ENCODE results near the gene CDR2.

The CDR2 gene

DNA sequence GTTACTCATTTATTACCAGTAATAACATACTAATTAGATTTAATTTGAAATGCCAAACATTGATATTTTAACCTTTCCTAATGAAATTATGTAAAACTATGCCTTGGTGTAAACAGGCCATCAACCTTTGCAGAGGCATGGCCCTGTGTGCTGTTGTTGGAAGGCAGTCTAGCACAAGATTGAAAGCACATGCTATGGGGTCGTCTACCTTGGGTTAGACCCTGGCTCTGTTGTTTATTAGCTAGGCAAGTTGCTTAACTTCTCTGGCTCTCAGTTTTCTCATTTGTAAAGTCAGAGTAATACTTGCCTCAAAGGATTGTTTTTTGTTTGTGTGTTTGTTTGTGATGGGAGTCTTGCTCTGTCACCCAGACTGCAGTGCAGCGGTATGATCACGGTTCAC, 9.4 kb upstream of the CDR2 start:
- no peaks in the 10 kb centered on the region for H3K9me3 ChIP-seq (ENCODE audit: insufficient read depth, low read length)
- no peaks in the 10 kb centered on the region for H3K36me3 ChIP-seq (ENCODE audit: low read length)
- TF ChIP-seq, protein P1, sequence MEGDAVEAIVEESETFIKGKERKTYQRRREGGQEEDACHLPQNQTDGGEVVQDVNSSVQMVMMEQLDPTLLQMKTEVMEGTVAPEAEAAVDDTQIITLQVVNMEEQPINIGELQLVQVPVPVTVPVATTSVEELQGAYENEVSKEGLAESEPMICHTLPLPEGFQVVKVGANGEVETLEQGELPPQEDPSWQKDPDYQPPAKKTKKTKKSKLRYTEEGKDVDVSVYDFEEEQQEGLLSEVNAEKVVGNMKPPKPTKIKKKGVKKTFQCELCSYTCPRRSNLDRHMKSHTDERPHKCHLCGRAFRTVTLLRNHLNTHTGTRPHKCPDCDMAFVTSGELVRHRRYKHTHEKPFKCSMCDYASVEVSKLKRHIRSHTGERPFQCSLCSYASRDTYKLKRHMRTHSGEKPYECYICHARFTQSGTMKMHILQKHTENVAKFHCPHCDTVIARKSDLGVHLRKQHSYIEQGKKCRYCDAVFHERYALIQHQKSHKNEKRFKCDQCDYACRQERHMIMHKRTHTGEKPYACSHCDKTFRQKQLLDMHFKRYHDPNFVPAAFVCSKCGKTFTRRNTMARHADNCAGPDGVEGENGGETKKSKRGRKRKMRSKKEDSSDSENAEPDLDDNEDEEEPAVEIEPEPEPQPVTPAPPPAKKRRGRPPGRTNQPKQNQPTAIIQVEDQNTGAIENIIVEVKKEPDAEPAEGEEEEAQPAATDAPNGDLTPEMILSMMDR (IDR thresholded peaks at IDR 0.05; ENCODE audit: insufficient read depth, low read length, poor library complexity, severe bottlenecking) = no peak
- no peak for TF ChIP-seq EZH2phosphoT487 (conservative IDR thresholded peaks at IDR 0.05; ENCODE audit: low read length)
- H3K4me2 ChIP-seq (ENCODE audit: low read depth, low read length, poor library complexity, severe bottlenecking) = no peak overlapping the region
- no peaks in the 10 kb centered on the region for H3K27me3 ChIP-seq (ENCODE audit: low read length)
- no peaks in the 10 kb centered on the region for H4K20me1 ChIP-seq (ENCODE audit: low read depth, low read length)
- H3K27ac ChIP-seq (ENCODE audit: low read depth, low read length) = no peak overlapping the region
- no peak overlapping the region for H2AFZ ChIP-seq (ENCODE audit: low read depth, low read length, severe bottlenecking)
- H3K4me3 ChIP-seq (ENCODE audit: insufficient read depth, low read length, poor library complexity, severe bottlenecking) = no peak overlapping the region
- no peaks in the 10 kb centered on the region for H3F3A ChIP-seq (ENCODE audit: insufficient read depth)
- no peaks in the 10 kb centered on the region for H3K9me2 ChIP-seq (replicated peaks; ENCODE audit: insufficient read depth, low read length)
- no peaks in the 10 kb centered on the region for H3K79me2 ChIP-seq (ENCODE audit: insufficient read depth, low read length)
- no peak overlapping the region for H3K9ac ChIP-seq (ENCODE audit: low read length)

DNA sequence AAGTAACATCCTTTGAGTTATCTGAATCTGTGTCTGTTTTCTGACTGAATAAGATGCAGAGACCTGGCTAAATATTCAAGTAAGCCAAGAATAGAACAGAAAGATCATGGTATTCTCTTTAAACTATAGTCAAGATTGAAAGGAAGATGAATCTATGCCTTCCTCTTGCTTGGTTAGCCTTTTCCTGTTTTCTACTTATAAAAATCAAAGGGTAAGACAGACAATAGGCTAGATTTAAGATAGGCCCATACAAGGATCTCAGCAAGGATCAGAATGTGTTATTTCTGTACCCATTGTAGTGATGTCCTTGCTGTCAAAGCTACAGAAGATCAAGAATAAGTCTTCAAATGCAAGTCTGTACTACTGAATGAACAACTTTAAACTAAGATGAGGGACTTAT, 7.0 kb upstream of the CDR2 start:
- H3K4me3 ChIP-seq (ENCODE audit: insufficient read depth, low read length, poor library complexity, severe bottlenecking) = no peak overlapping the region
- TF ChIP-seq, protein P1 (IDR thresholded peaks at IDR 0.05; ENCODE audit: insufficient read depth, low read length, poor library complexity, severe bottlenecking) = no peak
- no peak overlapping the region for H3K9ac ChIP-seq (ENCODE audit: low read length)
- H3K27ac ChIP-seq (ENCODE audit: low read depth, low read length) = no peak overlapping the region
- no peak overlapping the region for H2AFZ ChIP-seq (ENCODE audit: low read depth, low read length, severe bottlenecking)
- H3K4me2 ChIP-seq (ENCODE audit: low read depth, low read length, poor library complexity, severe bottlenecking) = no peak overlapping the region
- H4K20me1 ChIP-seq (ENCODE audit: low read depth, low read length) = no peaks in the 10 kb centered on the region
- no peaks in the 10 kb centered on the region for H3K9me3 ChIP-seq (ENCODE audit: insufficient read depth, low read length)
- no peaks in the 10 kb centered on the region for H3K79me2 ChIP-seq (ENCODE audit: insufficient read depth, low read length)
- no peaks in the 10 kb centered on the region for H3K36me3 ChIP-seq (ENCODE audit: low read length)
- no peaks in the 10 kb centered on the region for H3K9me2 ChIP-seq (replicated peaks; ENCODE audit: insufficient read depth, low read length)
- no peaks in the 10 kb centered on the region for H3K27me3 ChIP-seq (ENCODE audit: low read length)
- no peaks in the 10 kb centered on the region for H3F3A ChIP-seq (ENCODE audit: insufficient read depth)

DNA sequence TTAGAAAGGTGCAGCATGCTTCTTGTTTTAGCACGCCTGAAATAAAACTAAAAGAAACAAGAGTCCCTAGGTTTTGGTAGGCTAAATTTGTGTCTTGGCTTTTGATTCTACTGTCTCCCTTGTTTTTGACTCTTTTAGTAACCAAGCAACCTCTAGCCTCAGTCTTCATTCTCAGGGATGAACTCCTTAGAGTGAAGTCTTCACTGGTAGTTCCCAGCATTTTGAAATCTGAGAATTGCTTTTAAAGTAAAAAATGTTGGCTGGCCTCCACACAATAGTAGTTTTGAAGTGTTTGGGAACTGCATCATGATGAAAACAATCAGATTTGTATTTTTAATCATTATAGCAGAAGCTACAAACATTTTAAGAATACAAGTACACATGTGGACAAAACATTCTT, 6.1 kb upstream of the CDR2 start:
- no peaks in the 10 kb centered on the region for H3K36me3 ChIP-seq (ENCODE audit: low read length)
- no peak overlapping the region for H3K27ac ChIP-seq (ENCODE audit: low read depth, low read length)
- no peaks in the 10 kb centered on the region for H3K9me2 ChIP-seq (replicated peaks; ENCODE audit: insufficient read depth, low read length)
- H2AFZ ChIP-seq (ENCODE audit: low read depth, low read length, severe bottlenecking) = no peak overlapping the region
- TF ChIP-seq, protein P1 (IDR thresholded peaks at IDR 0.05; ENCODE audit: insufficient read depth, low read length, poor library complexity, severe bottlenecking) = no peak
- TF ChIP-seq EZH2phosphoT487 (conservative IDR thresholded peaks at IDR 0.05; ENCODE audit: low read length) = no peak
- no peaks in the 10 kb centered on the region for H3K27me3 ChIP-seq (ENCODE audit: low read length)
- H3F3A ChIP-seq (ENCODE audit: insufficient read depth) = no peaks in the 10 kb centered on the region
- H3K9ac ChIP-seq (ENCODE audit: low read length) = no peak overlapping the region
- no peaks in the 10 kb centered on the region for H4K20me1 ChIP-seq (ENCODE audit: low read depth, low read length)
- H3K4me3 ChIP-seq (ENCODE audit: insufficient read depth, low read length, poor library complexity, severe bottlenecking) = no peak overlapping the region
- no peaks in the 10 kb centered on the region for H3K79me2 ChIP-seq (ENCODE audit: insufficient read depth, low read length)
- H3K9me3 ChIP-seq (ENCODE audit: insufficient read depth, low read length) = no peaks in the 10 kb centered on the region
- no peak overlapping the region for H3K4me2 ChIP-seq (ENCODE audit: low read depth, low read length, poor library complexity, severe bottlenecking)

DNA sequence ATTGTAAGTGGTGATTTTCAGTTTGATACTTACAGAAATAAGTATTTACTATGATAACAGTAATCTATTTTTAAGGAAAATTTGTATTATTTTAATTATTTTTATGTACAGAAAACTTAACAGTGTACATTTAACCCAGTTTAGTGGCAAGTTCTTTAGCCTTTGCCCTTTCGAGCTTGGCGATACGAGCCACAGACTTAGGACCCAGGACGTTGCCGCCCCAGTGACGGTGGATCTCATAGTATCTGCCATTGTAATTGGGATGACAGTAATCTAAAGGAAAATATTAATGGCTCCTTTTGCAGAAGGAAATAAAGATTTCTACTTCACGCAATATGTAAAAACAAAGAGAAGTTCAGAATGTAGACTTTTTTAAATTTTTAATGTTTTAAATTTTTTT, 5.2 kb upstream of the CDR2 start:
- Histone ChIP-seq H3K36me3 (ENCODE audit: low read length) (no peaks in the 10 kb centered on the region), H3F3A (ENCODE audit: insufficient read depth) (no peaks in the 10 kb centered on the region), H3K79me2 (ENCODE audit: insufficient read depth, low read length) (no peaks in the 10 kb centered on the region), H3K9me2 (replicated peaks; ENCODE audit: insufficient read depth, low read length) (no peaks in the 10 kb centered on the region), H3K27ac (ENCODE audit: low read depth, low read length) (no peak overlapping the region), H4K20me1 (ENCODE audit: low read depth, low read length) (no peaks in the 10 kb centered on the region), H3K9me3 (ENCODE audit: insufficient read depth, low read length) (no peaks in the 10 kb centered on the region), H3K4me2 (ENCODE audit: low read depth, low read length, poor library complexity, severe bottlenecking) (no peak overlapping the region), H3K9ac (ENCODE audit: low read length) (no peak overlapping the region), H2AFZ (ENCODE audit: low read depth, low read length, severe bottlenecking) (no peak overlapping the region), H3K4me3 (ENCODE audit: insufficient read depth, low read length, poor library complexity, severe bottlenecking) (no peak overlapping the region), H3K27me3 (ENCODE audit: low read length) (no peaks in the 10 kb centered on the region)
- TF ChIP-seq, protein P1 (IDR thresholded peaks at IDR 0.05; ENCODE audit: insufficient read depth, low read length, poor library complexity, severe bottlenecking) = no peak
- no peak for TF ChIP-seq EZH2phosphoT487 (conservative IDR thresholded peaks at IDR 0.05; ENCODE audit: low read length)
